GM18505 (cell line): Measurements from ENCODE around the gene ADAM10.

Experiments used
- ATAC-seq: cut with Tn5 transposase; IDR thresholded peaks from one replicate; pipeline ENCODE4 v1.9.1; 2021; ENCODE audit not compliant: unreplicated experiment
- POLR2A ChIP-seq: IDR thresholded peaks from 4 replicates; pipeline ENCODE4 v1.6.1; 2011; ENCODE audit warnings: borderline replicate concordance; ENCODE audit not compliant: insufficient read depth, insufficient read length; ENCODE audit errors: extremely low read depth

Gene ADAM10

GRCh38 chr15:58568157-58568571 lies 181.3 kb downstream of the ADAM10 start:
- no peak for ATAC-seq
- TF ChIP-seq POLR2A, result no peak

- ATAC-seq, result no peak
- no peak for TF ChIP-seq POLR2A
Observed at GRCh38 chr15:58566029-58566428, 183.5 kb downstream of the ADAM10 start.

- no peak for ATAC-seq
- no peak for TF ChIP-seq POLR2A
Observed at GRCh38 chr15:58565619-58566018, 183.9 kb downstream of the ADAM10 start.

- TF ChIP-seq POLR2A, result no peak
- no peak for ATAC-seq
Observed at GRCh38 chr15:58564981-58565380, 184.5 kb downstream of the ADAM10 start.

- TF ChIP-seq POLR2A, result no peak
- no peak for ATAC-seq
Observed at GRCh38 chr15:58562135-58562534, 187.4 kb downstream of the ADAM10 start.

GRCh38 chr15:58561321-58561720 lies 188.2 kb downstream of the ADAM10 start:
- no peak for TF ChIP-seq POLR2A
- no peak for ATAC-seq

GRCh38 chr15:58559904-58560588 lies 189.5 kb downstream of the ADAM10 start:
- ATAC-seq, result no peak
- no peak for TF ChIP-seq POLR2A

GRCh38 chr15:58558777-58559176 lies 190.7 kb downstream of the ADAM10 start:
- no peak for TF ChIP-seq POLR2A
- no peak for ATAC-seq

GRCh38 chr15:58556541-58556940 lies 193.0 kb downstream of the ADAM10 start:
- ATAC-seq, result no peak
- TF ChIP-seq POLR2A, result no peak

- ATAC-seq, result no peak
- no peak for TF ChIP-seq POLR2A
Observed at GRCh38 chr15:58556028-58556361, 193.5 kb downstream of the ADAM10 start.

GRCh38 chr15:58555162-58556027 lies 194.1 kb downstream of the ADAM10 start:
- no peak for TF ChIP-seq POLR2A
- ATAC-seq, result no peak

GRCh38 chr15:58554758-58555157 lies 194.7 kb downstream of the ADAM10 start:
- no peak for TF ChIP-seq POLR2A
- ATAC-seq, result no peak

GRCh38 chr15:58553365-58553918 lies 196.1 kb downstream of the ADAM10 start:
- ATAC-seq, result no peak
- no peak for TF ChIP-seq POLR2A
